Measurements from ENCODE around the gene SYK. TPM values are rescaled to one million over a fixed set of nuclear protein-coding genes. Genes with fewer than 3 reads are reported as not detected.

The SYK gene
- total and polyA plus RNA-seq, 2 of the 4 experiments (the other 2 are of a cell fraction) = not detected

- no peak overlapping the region for H2BK20ac ChIP-seq (ENCODE audit: low read depth, low read length)
- no peak overlapping the region for H3K18ac ChIP-seq (ENCODE audit: low read depth, low read length)
- in situ Hi-C loops (cut with MboI; ENCODE audit: low sequenced_read_pairs) (no loop called here), intact Hi-C loops (cut with micrococcal nuclease) (no loop called here), dilution Hi-C loops (cut with HindIII; ENCODE audit: low sequenced_read_pairs, unreplicated experiment) (no loop called here)
- no peak overlapping the region for H3K27ac ChIP-seq (ENCODE audit: insufficient read depth, low read length)
- POLR2A ChIA-PET (ENCODE audit: unreplicated experiment) = no interaction called here
- H3K9ac ChIP-seq (ENCODE audit: low read depth, low read length) = no peak overlapping the region
- no peak overlapping the region for H2AFZ ChIP-seq (replicated peaks; ENCODE audit: low read length, poor library complexity)
- no peak overlapping the region for H3K4me2 ChIP-seq (ENCODE audit: low read depth, low read length)
- H2BK120ac ChIP-seq (ENCODE audit: low read depth, low read length) = no peak overlapping the region
- no peak overlapping the region for H3K4ac ChIP-seq (ENCODE audit: low read depth, low read length)
- no peak overlapping the region for H3K4me3 ChIP-seq (ENCODE audit: insufficient read depth, low read depth, low read length)
- H4K5ac ChIP-seq (ENCODE audit: low read depth, low read length) = no peak overlapping the region
- H3K14ac ChIP-seq (replicated peaks; ENCODE audit: low read depth, low read length) = no peak overlapping the region
- BruUV-seq (replicated peaks) = no TSS peak
- no peaks in the 10 kb centered on the region for H3K9me1 ChIP-seq (ENCODE audit: insufficient read depth, low read length)
- WGBS, 2 experiments (ENCODE audit: extremely low coverage in 2 of 2, insufficient read length in 1 of 2) = no CpG with 5 or more reads among the region's 4 CpGs
- no peaks in the 10 kb centered on the region for H3K36me3 ChIP-seq (ENCODE audit: control insufficient read depth, insufficient read depth, low read length)
- DNase-seq (no peak), ATAC-seq (ENCODE audit: low read depth) (no peak)
- no peak overlapping the region for H2AK9ac ChIP-seq (replicated peaks; ENCODE audit: low read depth, low read length, poor library complexity)
- CTCF ChIA-PET = no interaction called here
- no peak overlapping the region for H2BK5ac ChIP-seq (ENCODE audit: low read depth, low read length, poor library complexity, severe bottlenecking)
- TF ChIP-seq ELK1 (IDR thresholded peaks at IDR 0.05; ENCODE audit: borderline replicate concordance, low read depth, low read length) (no peak), MAZ (IDR thresholded peaks at IDR 0.05; ENCODE audit: borderline replicate concordance, low read depth, low read length) (no peak), USF2 (IDR thresholded peaks at IDR 0.05; ENCODE audit: low read depth, low read length) (no peak), POLR2A (IDR thresholded peaks at IDR 0.05; ENCODE audit: low read depth, low read length) (no peak), NFE2L2 (IDR thresholded peaks at IDR 0.05; ENCODE audit: low read depth, low read length) (no peak), CTCF (conservative IDR thresholded peaks at IDR 0.05; ENCODE audit: low read depth, low read length) (no peak), RFX5 (IDR thresholded peaks at IDR 0.05; ENCODE audit: low read depth, low read length) (no peak), RAD21 (IDR thresholded peaks at IDR 0.05; ENCODE audit: low read length) (no peak), CEBPB (IDR thresholded peaks at IDR 0.05; ENCODE audit: low read depth, low read length) (no peak), BHLHE40 (IDR thresholded peaks at IDR 0.05; ENCODE audit: low read depth, low read length) (no peak), MXI1 (IDR thresholded peaks at IDR 0.05; ENCODE audit: borderline replicate concordance, low read depth, low read length) (no peak), CHD1 (IDR thresholded peaks at IDR 0.05; ENCODE audit: low read depth, low read length) (no peak), MAFK (IDR thresholded peaks at IDR 0.05; ENCODE audit: low read depth, low read length) (no peak), SMC3 (IDR thresholded peaks at IDR 0.05; ENCODE audit: low read depth, low read length) (no peak), RCOR1 (IDR thresholded peaks at IDR 0.05; ENCODE audit: insufficient replicate concordance, low read length) (no peak), FOS (IDR thresholded peaks at IDR 0.05; ENCODE audit: low read depth, low read length) (no peak)
- no peaks in the 10 kb centered on the region for H3K79me1 ChIP-seq (ENCODE audit: low read depth in 1 of 2, low read length in 2 of 2)
- H3K27me3 ChIP-seq (ENCODE audit: control insufficient read depth, insufficient read depth, low read length) = no peaks in the 10 kb centered on the region
- H4K20me1 ChIP-seq (ENCODE audit: insufficient read depth, low read length) = no peaks in the 10 kb centered on the region
- H4K91ac ChIP-seq (ENCODE audit: insufficient read depth, low read depth, low read length) = no peak overlapping the region
- no peak overlapping the region for H2BK15ac ChIP-seq (ENCODE audit: low read depth, low read length)
- H3K9me3 ChIP-seq (ENCODE audit: control insufficient read depth, insufficient read depth, low read length) = no peaks in the 10 kb centered on the region
- H4K8ac ChIP-seq (ENCODE audit: low read depth in 2 of 2, low read length in 2 of 2) = no peak overlapping the region
- no peak overlapping the region for H3K56ac ChIP-seq (ENCODE audit: extremely low read depth, insufficient read depth, low read length)
- no peaks in the 10 kb centered on the region for H3K4me1 ChIP-seq (ENCODE audit: control insufficient read depth, insufficient read depth, low read length)
- H2AK5ac ChIP-seq (ENCODE audit: low read depth, low read length) = no peak overlapping the region
- H3K23ac ChIP-seq (ENCODE audit: low read depth, low read length) = no peak overlapping the region
These were observed 9.1 kb downstream of the SYK start for GRCh38 chr9:90810691-90811090.
